PC-3 (cell line): ENCODE measurements around the gene KIAA1614. TPM values are rescaled to one million over a fixed set of nuclear protein-coding genes. Genes with fewer than 3 reads are reported as not detected.

Experiments used
- ATAC-seq: fragments of 200-7000 bp; cut with Tn5 transposase; 2 replicates; pipeline ENCODE4 v1.9.1; 2020; ENCODE audit warnings: mild to moderate bottlenecking, moderate library complexity
- BruUV-seq: library from RNA; stranded (reverse); fragments of 400-500 nt; replicated peaks from 2 replicates; lab custom pipeline; 2021; lab: Mats Ljungman, UMichigan
- CTCF ChIA-PET: fragments of 300-600 bp; sonication (Branson Sonifier 250); formaldehyde crosslinking; loops from one replicate; lab custom pipeline; 2022; ENCODE audit warnings: antibody characterized with exemption; lab: Charles Lee
- POLR2A ChIA-PET: fragments of 300-600 bp; sonication (Branson Sonifier 250); formaldehyde crosslinking; loops from one replicate; lab custom pipeline; 2022; ENCODE audit warnings: antibody characterized with exemption; ENCODE audit not compliant: unreplicated experiment; lab: Charles Lee
- DNase-seq: peaks from one replicate; pipeline ENCODE4 v3.0.0-alpha.2; 2015
- H2AFZ ChIP-seq: fragments of 300-600 bp; sonication (generic); 2 replicates; pipeline ENCODE4 v1.6.0; 2016; ENCODE audit warnings: antibody characterized with exemption, low read length
- H3F3A ChIP-seq: fragments of 300-600 bp; sonication (generic); one replicate; pipeline ENCODE4 v1.6.0; 2017; ENCODE audit warnings: antibody characterized with exemption, low read length, control low read depth, mild to moderate bottlenecking; ENCODE audit not compliant: unreplicated experiment
- H3K27ac ChIP-seq: fragments of 300-600 bp; sonication (generic); 2 replicates; pipeline ENCODE4 v1.5.1; 2016; ENCODE audit warnings: mild to moderate bottlenecking, low read length
- H3K27me3 ChIP-seq: fragments of 300-600 bp; sonication (generic); 2 replicates; pipeline ENCODE4 v1.6.1; 2016; ENCODE audit warnings: low read length, mixed read lengths
- H3K36me3 ChIP-seq: fragments of 300-600 bp; sonication (generic); 2 replicates; pipeline ENCODE4 v1.6.1; 2016; ENCODE audit warnings: low read depth, mixed run types, low read length, mixed read lengths
- H3K4me1 ChIP-seq: fragments of 300-600 bp; sonication (generic); 2 replicates; pipeline ENCODE4 v1.5.1; 2016; ENCODE audit warnings: low read length; ENCODE audit not compliant: insufficient read depth
- H3K4me2 ChIP-seq: fragments of 300-600 bp; sonication (generic); 2 replicates; pipeline ENCODE4 v1.6.0; 2016; ENCODE audit warnings: low read length
- H3K4me3 ChIP-seq: fragments of 300-600 bp; sonication (generic); 2 replicates; pipeline ENCODE4 v1.5.1; 2016; ENCODE audit warnings: mild to moderate bottlenecking, low read length, mixed read lengths
- H3K79me2 ChIP-seq: fragments of 300-600 bp; sonication (generic); 2 replicates; pipeline ENCODE4 v1.6.1; 2017; ENCODE audit warnings: low read length, mixed read lengths
- H3K9ac ChIP-seq: fragments of 300-600 bp; sonication (generic); 2 replicates; pipeline ENCODE4 v1.6.0; 2016; ENCODE audit warnings: mild to moderate bottlenecking, low read length
- H3K9me2 ChIP-seq: fragments of 300-600 bp; sonication (generic); replicated peaks from 2 replicates; pipeline ENCODE4 v1.6.1; 2016; ENCODE audit warnings: mixed run types, low read length, mixed read lengths
- H3K9me3 ChIP-seq: fragments of 300-600 bp; sonication (generic); 2 replicates; pipeline ENCODE4 v1.6.1; 2016; ENCODE audit warnings: low read length, mixed read lengths
- H4K20me1 ChIP-seq: fragments of 300-600 bp; sonication (generic); 2 replicates; pipeline ENCODE4 v1.6.1; 2016; ENCODE audit warnings: low read length, mixed read lengths
- CTCF ChIP-seq: fragments of 300-600 bp; sonication (generic); conservative IDR thresholded peaks from 2 replicates; pipeline ENCODE4 v1.5.1; 2017; ENCODE audit warnings: antibody characterized with exemption, low read depth, mild to moderate bottlenecking, low read length
- EZH2 ChIP-seq: fragments of 300-600 bp; sonication (generic); IDR thresholded peaks from one replicate; pipeline ENCODE4 v1.6.1; 2017; ENCODE audit warnings: antibody characterized with exemption, mild to moderate bottlenecking, low read length; ENCODE audit not compliant: unreplicated experiment
- EZH2phosphoT487 ChIP-seq: fragments of 300-600 bp; sonication (generic); IDR thresholded peaks from 2 replicates; pipeline ENCODE4 v1.6.1; 2018; ENCODE audit warnings: mild to moderate bottlenecking, antibody characterized with exemption, low read length, borderline replicate concordance
- intact Hi-C: fragments of 100-400 bp; cut with micrococcal nuclease; formaldehyde crosslinking; loops from 2 replicates; pipeline ENCODE4 v1.9.0; 2023
- total RNA-seq: library from RNA; depleted of rRNA; stranded (reverse); fragments of >200 nt; gene quantifications from 2 replicates; pipeline ENCODE4 v1.2.3, GENCODE V29; 2014

KIAA1614 gene
- total RNA-seq, 1 experiment from 2014 or later = not detected

GRCh38 chr1:180896161-180896560 lies 16.5 kb upstream of the KIAA1614 start:
- H3K4me3 ChIP-seq = no peak overlapping the region
- DNase-seq (no peak), ATAC-seq (no peak)
- intact Hi-C loops = no loop called here
- H3K27ac ChIP-seq = no peak overlapping the region
- no TSS peak for BruUV-seq
- CTCF ChIA-PET = no interaction called here
- no peaks in the 10 kb centered on the region for H3F3A ChIP-seq
- H3K36me3 ChIP-seq = no peaks in the 10 kb centered on the region
- H3K9ac ChIP-seq = no peak overlapping the region
- H3K4me1 ChIP-seq = no peaks in the 10 kb centered on the region
- H3K27me3 ChIP-seq = no peaks in the 10 kb centered on the region
- TF ChIP-seq CTCF = no peak
- TF ChIP-seq EZH2phosphoT487 = no peak
- no peak for TF ChIP-seq EZH2
- H3K79me2 ChIP-seq = no peaks in the 10 kb centered on the region
- H3K9me2 ChIP-seq = no peaks in the 10 kb centered on the region
- H3K4me2 ChIP-seq = no peak overlapping the region
- POLR2A ChIA-PET = no interaction called here
- no peak overlapping the region for H2AFZ ChIP-seq
- H3K9me3 ChIP-seq = no peaks in the 10 kb centered on the region
- H4K20me1 ChIP-seq = no peaks in the 10 kb centered on the region

- H3K36me3 ChIP-seq = no peaks in the 10 kb centered on the region
- no peaks in the 10 kb centered on the region for H3K9me3 ChIP-seq
- DNase-seq (no peak), ATAC-seq (no peak)
- H3K4me3 ChIP-seq = no peak overlapping the region
- H2AFZ ChIP-seq = no peak overlapping the region
- H3K9ac ChIP-seq = no peak overlapping the region
- no peaks in the 10 kb centered on the region for H3K79me2 ChIP-seq
- TF ChIP-seq EZH2 (no peak), EZH2phosphoT487 (no peak), CTCF (no peak)
- intact Hi-C loops = no loop called here
- ChIA-PET POLR2A (no interaction called here), CTCF (no interaction called here)
- no peaks in the 10 kb centered on the region for H3K27me3 ChIP-seq
- BruUV-seq = no TSS peak
- H3K4me2 ChIP-seq = no peak overlapping the region
- no peaks in the 10 kb centered on the region for H3K4me1 ChIP-seq
- H3K27ac ChIP-seq = no peak overlapping the region
- H4K20me1 ChIP-seq = no peaks in the 10 kb centered on the region
- H3K9me2 ChIP-seq = no peaks in the 10 kb centered on the region
- no peaks in the 10 kb centered on the region for H3F3A ChIP-seq
Observed at GRCh38 chr1:180898441-180899219, 14.1 kb upstream of the KIAA1614 start.

- ChIA-PET CTCF (no interaction called here), POLR2A (no interaction called here)
- Histone ChIP-seq H3K36me3 (no peaks in the 10 kb centered on the region), H2AFZ (no peak overlapping the region), H3K9me2 (no peaks in the 10 kb centered on the region), H3K4me2 (no peak overlapping the region), H3K9me3 (no peaks in the 10 kb centered on the region), H3F3A (no peaks in the 10 kb centered on the region), H4K20me1 (no peaks in the 10 kb centered on the region), H3K4me3 (no peak overlapping the region), H3K4me1 (no peaks in the 10 kb centered on the region), H3K79me2 (no peaks in the 10 kb centered on the region), H3K9ac (no peak overlapping the region), H3K27me3 (no peaks in the 10 kb centered on the region), H3K27ac (no peak overlapping the region)
- no TSS peak for BruUV-seq
- TF ChIP-seq CTCF = no peak
- TF ChIP-seq EZH2phosphoT487 = no peak
- ATAC-seq (no peak), DNase-seq (no peak)
- intact Hi-C loops = no loop called here
Observed at GRCh38 chr1:180899262-180899661, 13.4 kb upstream of the KIAA1614 start.
